ENCODE data around the gene LCE1D. TPM values are rescaled to one million over a fixed set of nuclear protein-coding genes. Genes with fewer than 3 reads are reported as not detected.

The LCE1D gene
- total RNA-seq, 1 donor from 2014 or later, result not detected

DNA sequence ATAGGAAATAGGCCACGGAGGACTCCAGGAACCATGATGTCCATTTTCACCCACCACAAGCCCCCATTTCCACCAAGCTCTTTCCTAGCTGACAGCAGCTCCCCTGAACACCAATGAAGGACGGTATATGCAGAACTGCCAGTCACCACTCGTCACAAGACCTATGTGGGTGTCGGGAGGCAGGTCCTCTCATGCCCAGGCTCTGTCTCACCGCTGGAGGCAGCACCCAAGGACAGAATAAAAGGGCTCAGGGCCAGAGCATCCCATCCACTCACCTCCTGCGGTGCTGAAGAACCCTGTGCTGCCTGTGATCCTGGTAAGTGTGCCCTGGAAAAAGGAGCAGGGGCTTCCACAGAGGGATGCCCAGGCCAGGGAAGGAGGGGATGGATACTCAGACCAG is 21.6 kb upstream of the LCE1D start, which contains the start of gene LCE1F:
Gene LCE1F (plus strand): TSS at position 266 of the 400 bp plus-strand sequence. CDS start 1,232 bp downstream, outside the sequence.
- H3K4me3 Mint-ChIP-seq, result no peak within 1 kb of the TSS
- TF ChIP-seq EZH2phosphoT487 (IDR thresholded peaks at IDR 0.05) (no peak), EZH2 (IDR thresholded peaks at IDR 0.05) (no peak)
- TF ChIP-seq, protein P1, sequence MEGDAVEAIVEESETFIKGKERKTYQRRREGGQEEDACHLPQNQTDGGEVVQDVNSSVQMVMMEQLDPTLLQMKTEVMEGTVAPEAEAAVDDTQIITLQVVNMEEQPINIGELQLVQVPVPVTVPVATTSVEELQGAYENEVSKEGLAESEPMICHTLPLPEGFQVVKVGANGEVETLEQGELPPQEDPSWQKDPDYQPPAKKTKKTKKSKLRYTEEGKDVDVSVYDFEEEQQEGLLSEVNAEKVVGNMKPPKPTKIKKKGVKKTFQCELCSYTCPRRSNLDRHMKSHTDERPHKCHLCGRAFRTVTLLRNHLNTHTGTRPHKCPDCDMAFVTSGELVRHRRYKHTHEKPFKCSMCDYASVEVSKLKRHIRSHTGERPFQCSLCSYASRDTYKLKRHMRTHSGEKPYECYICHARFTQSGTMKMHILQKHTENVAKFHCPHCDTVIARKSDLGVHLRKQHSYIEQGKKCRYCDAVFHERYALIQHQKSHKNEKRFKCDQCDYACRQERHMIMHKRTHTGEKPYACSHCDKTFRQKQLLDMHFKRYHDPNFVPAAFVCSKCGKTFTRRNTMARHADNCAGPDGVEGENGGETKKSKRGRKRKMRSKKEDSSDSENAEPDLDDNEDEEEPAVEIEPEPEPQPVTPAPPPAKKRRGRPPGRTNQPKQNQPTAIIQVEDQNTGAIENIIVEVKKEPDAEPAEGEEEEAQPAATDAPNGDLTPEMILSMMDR (IDR thresholded peaks at IDR 0.05), result no peak
- H3K9me3 Mint-ChIP-seq, result peaks cover 38% of the 10 kb centered on the region

DNA sequence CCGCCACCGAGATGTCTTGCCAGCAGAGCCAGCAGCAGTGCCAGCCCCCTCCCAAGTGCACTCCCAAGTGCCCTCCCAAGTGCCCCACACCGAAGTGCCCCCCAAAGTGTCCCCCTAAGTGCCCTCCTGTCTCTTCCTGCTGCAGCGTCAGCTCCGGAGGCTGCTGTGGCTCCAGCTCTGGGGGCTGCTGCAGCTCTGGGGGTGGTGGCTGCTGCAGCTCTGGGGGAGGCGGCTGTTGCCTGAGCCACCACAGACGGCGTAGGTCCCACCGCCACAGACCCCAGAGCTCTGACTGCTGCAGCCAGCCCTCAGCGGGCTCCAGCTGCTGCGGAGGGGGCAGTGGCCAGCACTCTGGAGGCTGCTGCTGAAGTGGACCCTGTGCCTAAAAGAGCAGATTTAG is 20.2 kb upstream of the LCE1D start:
- Histone ChIP-seq H3K4me2 (no peak overlapping the region), H3K9me3 (ENCODE audit: low read depth) (peaks cover 24% of the 10 kb centered on the region), H3K9ac (no peak overlapping the region), H3K4me3 (no peak overlapping the region), H3K36me3 (no peaks in the 10 kb centered on the region), H3K27me3 (no peaks in the 10 kb centered on the region), H3K79me2 (ENCODE audit: low read depth) (no peaks in the 10 kb centered on the region), H3K27ac (no peak overlapping the region), H3F3A (ENCODE audit: low read depth) (no peaks in the 10 kb centered on the region), H2AFZ (replicated peaks) (no peak overlapping the region), H4K20me1 (ENCODE audit: low read depth) (no peaks in the 10 kb centered on the region), H3K4me1 (no peaks in the 10 kb centered on the region)
- no peak for TF ChIP-seq EZH2phosphoT487 (IDR thresholded peaks at IDR 0.05)
- no peak for TF ChIP-seq EZH2 (IDR thresholded peaks at IDR 0.05)
- TF ChIP-seq, protein P1 (IDR thresholded peaks at IDR 0.05), result no peak
- Mint-ChIP-seq H3K27ac (no peak overlapping the region), H3K36me3 (no peaks in the 10 kb centered on the region), H3K4me3 (no peak overlapping the region), H3K4me1 (no peaks in the 10 kb centered on the region), H3K9me3 (peaks cover 33% of the 10 kb centered on the region), H3K27me3 (ENCODE audit: insufficient read depth, low read depth) (peaks cover 5% of the 10 kb centered on the region)
- no peak for DNase-seq (ENCODE audit: low spot score)

More for the DNA sequence above, 21.6 kb upstream of the LCE1D start, which contains the start of gene LCE1F:
- Histone ChIP-seq H3K27ac (no peak within 1 kb of the TSS), H3K4me3 (no peak within 1 kb of the TSS), H3K4me2 (no peak within 1 kb of the TSS), H3K9ac (no peak within 1 kb of the TSS), H3K79me2 (ENCODE audit: low read depth) (no peaks in the 10 kb centered on the region), H2AFZ (replicated peaks) (no peak within 1 kb of the TSS), H3K4me1 (no peaks in the 10 kb centered on the region), H3F3A (ENCODE audit: low read depth) (no peaks in the 10 kb centered on the region), H3K36me3 (no peaks in the 10 kb centered on the region), H3K9me3 (ENCODE audit: low read depth) (peaks cover 28% of the 10 kb centered on the region), H4K20me1 (ENCODE audit: low read depth) (no peaks in the 10 kb centered on the region), H3K27me3 (no peaks in the 10 kb centered on the region)
- Mint-ChIP-seq H3K27ac (no peak within 1 kb of the TSS), H3K27me3 (ENCODE audit: insufficient read depth, low read depth) (peaks cover 8% of the 10 kb centered on the region), H3K4me1 (no peaks in the 10 kb centered on the region), H3K36me3 (no peaks in the 10 kb centered on the region)
- no peak for DNase-seq (ENCODE audit: low spot score)

DNA sequence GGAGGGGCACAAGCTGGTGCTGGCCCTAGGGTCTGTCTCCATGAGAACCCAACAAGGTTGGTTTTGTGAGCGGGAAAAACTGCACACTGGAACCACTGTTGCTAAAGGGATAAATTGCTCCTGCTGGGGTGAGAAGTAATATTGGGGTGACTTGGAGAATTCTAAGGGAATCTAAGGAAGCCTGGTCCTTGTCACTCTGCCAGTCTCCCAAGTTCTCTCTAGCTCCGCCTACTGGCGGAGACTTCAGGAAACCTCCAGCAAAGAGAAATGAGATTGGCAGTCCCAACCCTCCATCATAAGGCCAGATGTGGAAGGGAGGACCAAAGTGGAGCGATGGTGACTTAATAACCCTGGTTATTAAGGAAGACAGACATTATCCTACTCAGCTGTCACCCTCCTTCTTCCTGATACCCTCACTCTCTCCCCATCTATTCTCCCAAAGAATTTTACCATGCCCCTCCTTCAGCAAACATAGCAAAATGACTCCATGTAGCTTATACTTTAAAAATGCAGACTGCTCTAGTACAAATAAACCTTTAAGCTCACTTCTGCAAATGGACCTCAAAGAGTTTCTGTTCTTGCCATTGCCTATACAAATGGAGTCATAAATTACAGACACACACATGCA is 18.9 kb upstream of the LCE1D start:
- H3K27ac ChIP-seq, result no peak overlapping the region
- no peaks in the 10 kb centered on the region for H3F3A ChIP-seq (ENCODE audit: low read depth)
- H3K9ac ChIP-seq, result no peak overlapping the region
- H3K79me2 ChIP-seq (ENCODE audit: low read depth), result no peaks in the 10 kb centered on the region
- no peak for DNase-seq (ENCODE audit: low spot score)
- no peaks in the 10 kb centered on the region for H3K4me1 Mint-ChIP-seq
- no peak overlapping the region for H3K4me3 ChIP-seq
- no peak overlapping the region for H3K4me2 ChIP-seq
- peaks cover 5% of the 10 kb centered on the region for H3K27me3 Mint-ChIP-seq (ENCODE audit: insufficient read depth, low read depth)
- H3K36me3 ChIP-seq, result peaks cover 3% of the 10 kb centered on the region
- no peaks in the 10 kb centered on the region for H4K20me1 ChIP-seq (ENCODE audit: low read depth)
- H3K27ac Mint-ChIP-seq, result no peak overlapping the region
- H3K36me3 Mint-ChIP-seq, result no peaks in the 10 kb centered on the region
- H3K9me3 ChIP-seq (ENCODE audit: low read depth), result peaks cover 31% of the 10 kb centered on the region
- H3K27me3 ChIP-seq, result no peaks in the 10 kb centered on the region
- no peak overlapping the region for H3K4me3 Mint-ChIP-seq
- H2AFZ ChIP-seq (replicated peaks), result no peak overlapping the region
- TF ChIP-seq EZH2 (IDR thresholded peaks at IDR 0.05) (no peak), EZH2phosphoT487 (IDR thresholded peaks at IDR 0.05) (no peak)
- H3K4me1 ChIP-seq, result no peaks in the 10 kb centered on the region
- H3K9me3 Mint-ChIP-seq, result peaks cover 33% of the 10 kb centered on the region

DNA sequence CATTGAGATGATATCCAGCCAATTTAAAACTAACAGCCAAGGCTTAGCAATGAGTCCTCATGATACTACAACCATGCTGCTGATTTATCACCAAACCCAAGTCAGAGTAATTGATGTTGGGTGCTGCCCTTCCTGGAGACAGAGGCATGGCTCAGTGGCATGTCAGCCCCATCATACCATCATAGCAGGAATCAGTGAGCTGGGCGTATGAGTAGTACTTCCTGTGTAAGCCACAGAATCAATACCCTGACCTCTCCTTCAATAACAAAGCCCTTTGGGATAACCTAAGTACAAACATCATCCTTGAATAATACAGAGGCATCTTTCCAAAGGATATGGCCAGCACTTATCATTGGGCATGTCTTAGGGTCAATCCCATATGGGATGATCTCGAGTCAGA is 13.4 kb upstream of the LCE1D start:
- no peaks in the 10 kb centered on the region for H3K79me2 ChIP-seq (ENCODE audit: low read depth)
- peaks cover 3% of the 10 kb centered on the region for H3K36me3 ChIP-seq
- H3K9me3 ChIP-seq (ENCODE audit: low read depth), result peaks cover 29% of the 10 kb centered on the region
- DNase-seq (ENCODE audit: low spot score), result no peak
- no peak overlapping the region for H3K27ac ChIP-seq
- H2AFZ ChIP-seq (replicated peaks), result no peak overlapping the region
- Mint-ChIP-seq H3K9me3 (peaks cover 26% of the 10 kb centered on the region), H3K27me3 (ENCODE audit: insufficient read depth, low read depth) (peaks cover 3% of the 10 kb centered on the region), H3K36me3 (no peaks in the 10 kb centered on the region), H3K27ac (no peak overlapping the region), H3K4me1 (no peaks in the 10 kb centered on the region), H3K4me3 (no peak overlapping the region)
- no peak overlapping the region for H3K4me2 ChIP-seq
- no peaks in the 10 kb centered on the region for H4K20me1 ChIP-seq (ENCODE audit: low read depth)
- no peaks in the 10 kb centered on the region for H3F3A ChIP-seq (ENCODE audit: low read depth)
- no peak overlapping the region for H3K4me3 ChIP-seq
- no peaks in the 10 kb centered on the region for H3K27me3 ChIP-seq
- no peak overlapping the region for H3K9ac ChIP-seq
- TF ChIP-seq, protein P1 (IDR thresholded peaks at IDR 0.05), result no peak
- TF ChIP-seq EZH2 (IDR thresholded peaks at IDR 0.05), result no peak
- no peak for TF ChIP-seq EZH2phosphoT487 (IDR thresholded peaks at IDR 0.05)
- H3K4me1 ChIP-seq, result no peaks in the 10 kb centered on the region

All from neural progenitor cell (in vitro differentiated cells).